Measurements from ENCODE around the gene FRAT1.

DNA sequence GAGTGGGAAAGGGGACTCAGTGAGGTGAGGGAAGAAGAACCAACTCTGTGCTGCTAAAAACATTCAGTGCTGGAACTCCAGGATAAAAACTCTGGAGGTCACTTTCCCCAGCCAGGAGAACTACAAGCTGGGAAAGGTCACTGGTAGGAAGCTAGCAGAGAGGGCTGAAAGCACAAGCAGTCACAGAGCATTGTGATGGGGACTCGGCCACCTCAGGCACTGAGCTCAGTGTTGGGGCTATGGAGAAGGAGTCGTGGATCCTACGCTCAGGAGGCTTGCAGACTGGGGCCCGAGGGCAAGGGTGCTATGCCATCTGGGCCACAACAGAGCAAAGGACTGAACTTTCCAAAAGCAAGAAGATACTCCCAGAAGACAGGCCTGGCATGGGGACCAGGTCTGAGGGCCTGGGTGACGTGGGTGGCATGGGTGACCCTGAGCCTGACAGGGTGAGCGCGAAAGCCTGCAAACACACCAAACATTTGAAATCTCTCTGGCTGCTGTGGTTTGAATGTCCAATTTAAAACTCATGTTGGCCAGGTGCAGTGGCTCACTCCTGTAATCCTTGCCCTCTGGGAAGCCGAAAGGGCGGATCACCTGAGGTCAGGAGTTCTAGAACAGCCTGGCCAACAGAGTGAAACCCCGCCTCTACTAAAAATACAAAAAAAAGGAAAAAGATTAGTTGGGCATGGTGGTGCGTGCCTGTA is 16.8 kb upstream of the FRAT1 start:
- no peak for TF ChIP-seq CTCF (IDR thresholded peaks at IDR 0.05)
- no peak for TF ChIP-seq POLR2A (IDR thresholded peaks at IDR 0.05)

All from body of pancreas (tissue), 4 donors.